ENCODE data around the gene KRTAP21-2.
"Not testable (repeated sequence)": the region's sequence is repeated elsewhere in the genome, so short reads cannot be mapped to it uniquely, and the experiment has no call there.

KRTAP21-2 gene
- total RNA-seq, result 0 reads per million in 3 experiments

DNA sequence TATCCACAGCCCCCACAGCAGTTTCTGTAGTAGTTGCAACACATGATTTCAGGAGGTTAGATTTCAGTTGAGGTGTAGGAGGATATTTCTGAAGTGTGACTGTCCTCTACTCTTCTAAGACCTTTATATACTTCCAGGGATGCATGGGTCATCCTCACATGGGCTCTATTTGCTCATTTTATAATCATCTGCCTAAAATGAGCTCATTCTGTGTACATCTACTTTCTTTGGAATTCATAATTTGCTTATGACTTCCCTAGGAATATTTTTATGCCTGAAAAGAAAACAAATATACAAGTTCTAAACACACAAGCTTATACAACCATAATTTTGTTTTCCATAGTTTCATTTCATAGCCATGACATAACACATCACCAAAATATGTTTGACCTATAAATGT lies at the start of gene KRTAP21-2:
TSS of gene KRTAP21-2 (minus strand) at position 101 of the 400 bp plus-strand sequence. CDS start at position 44, 57 bp downstream.
- no peak for DNase-seq

DNA sequence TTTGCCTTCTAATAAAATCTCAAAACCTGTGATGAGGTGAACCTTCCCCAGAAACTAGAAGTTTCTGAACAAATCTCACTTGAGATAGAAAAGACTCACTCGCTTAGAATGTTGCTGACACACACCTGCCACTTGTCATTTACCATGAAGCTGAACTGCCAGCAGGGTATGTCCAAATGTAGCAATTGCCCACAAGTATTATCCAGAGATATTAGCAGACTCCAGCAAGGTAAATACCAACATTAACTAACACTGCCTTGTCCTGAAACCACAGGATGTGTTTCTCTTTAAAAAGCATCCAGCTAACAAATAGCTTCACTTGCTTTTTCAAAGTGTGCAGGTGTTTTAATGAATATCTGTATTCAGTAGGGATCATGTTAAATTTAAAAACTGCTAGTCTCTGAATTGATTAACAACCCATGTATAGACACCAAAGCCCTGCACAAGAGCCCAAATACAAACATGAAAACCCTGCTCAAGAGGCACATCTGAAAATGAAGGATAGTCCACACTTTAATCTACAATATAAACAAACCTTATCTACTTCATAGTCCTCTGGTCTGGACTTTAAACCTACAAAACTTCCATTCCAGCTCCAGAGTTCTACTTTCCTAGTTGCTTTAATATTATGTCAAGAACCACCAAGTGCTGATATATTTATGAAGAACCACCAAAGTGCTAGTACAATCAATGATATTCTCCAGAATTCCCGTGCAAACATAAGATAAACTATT lies 46.7 kb upstream of the KRTAP21-2 start:
- DNase-seq, result no peak

DNA sequence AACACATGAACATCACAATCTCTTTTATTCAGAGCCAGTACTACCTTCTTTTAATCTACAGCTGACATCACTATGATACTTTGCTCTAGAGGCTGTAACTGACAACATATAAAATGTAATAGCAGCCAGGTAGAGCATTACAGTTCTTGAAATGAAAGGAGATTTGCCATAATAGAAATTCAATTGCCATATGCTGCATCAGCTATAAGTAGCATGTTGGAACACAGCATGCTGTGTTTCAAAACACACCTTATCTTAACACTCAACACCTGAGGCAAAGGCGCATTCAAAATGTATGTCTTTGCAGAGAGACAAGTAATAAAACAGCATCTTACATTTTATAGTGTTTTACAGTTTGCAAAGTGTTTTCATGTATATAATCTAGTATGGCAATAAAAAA lies 32.2 kb upstream of the KRTAP21-2 start:
- DNase-seq, result no peak

DNA sequence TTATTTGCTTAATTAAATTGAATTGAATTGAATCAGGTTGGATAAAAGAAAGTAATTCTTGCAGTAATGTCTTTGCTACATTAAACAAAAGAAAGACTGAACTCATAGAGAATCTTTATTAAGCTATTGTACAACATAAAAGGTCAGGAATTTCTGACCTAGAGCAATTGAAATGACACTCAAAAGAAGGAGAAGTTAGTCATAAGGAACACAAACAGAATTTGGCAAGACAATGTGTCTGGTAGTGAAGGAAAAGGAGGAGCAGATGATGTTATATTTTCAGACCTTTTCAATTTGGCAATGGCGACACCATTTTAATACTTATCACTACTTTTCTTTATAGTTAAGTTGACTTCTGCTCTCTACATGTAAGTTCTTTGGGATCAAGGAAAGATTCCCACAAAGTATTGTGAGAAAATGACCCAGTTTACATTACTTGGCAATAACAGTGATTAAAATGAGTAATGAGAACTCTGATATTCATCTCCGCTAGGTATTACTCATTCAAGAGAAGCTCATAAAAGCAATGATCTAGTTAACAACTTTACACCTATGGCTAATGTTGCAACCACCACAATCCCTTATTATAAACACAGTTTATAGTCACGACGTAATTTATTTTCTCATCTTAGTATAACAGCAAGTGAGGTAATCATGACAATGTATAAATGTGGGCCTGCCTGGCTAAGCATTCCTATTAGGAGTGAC lies 22.8 kb upstream of the KRTAP21-2 start:
- no peak for DNase-seq

DNA sequence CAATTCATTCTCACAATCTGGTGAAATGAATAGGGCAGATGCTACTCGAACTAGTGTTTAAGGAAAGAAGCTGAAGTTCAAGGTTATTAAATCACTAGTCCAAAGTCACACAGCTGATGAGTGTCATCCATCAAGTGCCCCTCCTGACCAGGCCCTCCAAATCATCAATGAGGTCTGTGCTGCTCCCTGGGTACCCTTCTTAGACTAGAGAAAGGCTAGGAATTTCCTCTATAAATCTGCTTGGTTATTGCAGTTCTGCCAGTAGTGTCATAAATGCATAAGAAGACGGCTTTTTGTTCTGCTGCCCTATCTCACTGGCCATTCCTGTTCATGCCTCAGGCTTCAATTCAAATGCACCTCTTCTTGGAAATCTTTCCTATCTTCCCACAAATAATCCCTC lies 13.7 kb upstream of the KRTAP21-2 start:
- DNase-seq, result no peak

DNA sequence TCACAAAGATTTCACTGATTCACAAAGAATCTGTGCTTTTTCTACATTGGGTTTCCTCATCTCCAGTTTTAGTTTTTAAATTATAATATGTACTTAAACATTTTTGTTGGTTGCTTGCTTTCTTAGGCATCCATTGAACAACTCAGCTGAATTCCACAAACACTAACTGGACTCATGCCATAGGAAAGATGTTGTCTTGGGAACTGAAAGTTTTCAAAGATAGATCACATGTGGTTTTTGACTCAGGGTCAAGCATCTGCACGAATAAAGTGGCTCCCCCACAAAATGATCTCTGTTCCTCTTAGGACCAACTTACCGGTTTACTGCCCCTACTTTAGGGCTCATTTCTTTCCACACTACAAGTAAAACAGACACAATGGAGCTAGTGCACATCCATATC lies 11.2 kb upstream of the KRTAP21-2 start:
- no peak for DNase-seq

DNA sequence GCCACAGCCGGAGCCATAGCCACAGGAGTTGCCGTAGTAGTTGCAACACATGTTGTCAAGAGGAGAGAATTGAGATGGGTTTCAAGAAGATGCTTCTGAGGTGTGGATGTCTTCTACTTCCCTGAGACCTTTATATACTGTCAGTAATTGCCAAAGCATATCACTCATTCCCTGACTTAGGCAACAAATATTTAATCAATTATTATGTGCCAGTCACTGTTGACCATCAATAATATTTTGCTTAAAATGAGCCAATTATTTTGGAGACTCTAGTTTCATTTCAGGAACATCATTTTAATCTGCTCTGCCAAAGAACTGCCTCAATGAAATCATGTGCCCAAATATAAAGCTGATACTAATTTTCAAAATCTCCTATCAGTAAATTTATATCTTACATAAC lies 8.3 kb upstream of the KRTAP21-2 start, which contains the start of gene KRTAP21-1:
TSS of gene KRTAP21-1 (minus strand) at position 101 of the 400 bp plus-strand sequence. CDS start at position 51, 50 bp downstream.
- not testable (repeated sequence) for DNase-seq

DNA sequence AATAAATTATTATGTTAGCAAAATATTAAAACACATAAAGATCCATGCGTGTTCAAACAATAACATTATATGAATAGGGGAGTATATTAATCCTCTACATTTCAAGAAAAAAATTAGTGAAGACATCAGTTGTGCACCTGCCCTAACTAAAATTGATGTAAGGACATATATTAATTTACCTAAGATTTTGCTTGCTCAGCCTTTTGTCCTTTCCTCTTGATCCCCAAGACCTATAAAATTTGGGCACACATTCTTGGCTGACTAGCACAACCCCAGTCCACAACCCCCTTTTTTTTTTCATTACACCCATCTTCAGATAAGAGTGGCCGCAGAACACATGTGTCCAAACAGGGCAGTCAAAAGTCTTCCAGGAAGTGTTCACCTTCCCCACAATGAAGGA lies 6.6 kb downstream of the KRTAP21-2 start:
- DNase-seq, result no peak

DNA sequence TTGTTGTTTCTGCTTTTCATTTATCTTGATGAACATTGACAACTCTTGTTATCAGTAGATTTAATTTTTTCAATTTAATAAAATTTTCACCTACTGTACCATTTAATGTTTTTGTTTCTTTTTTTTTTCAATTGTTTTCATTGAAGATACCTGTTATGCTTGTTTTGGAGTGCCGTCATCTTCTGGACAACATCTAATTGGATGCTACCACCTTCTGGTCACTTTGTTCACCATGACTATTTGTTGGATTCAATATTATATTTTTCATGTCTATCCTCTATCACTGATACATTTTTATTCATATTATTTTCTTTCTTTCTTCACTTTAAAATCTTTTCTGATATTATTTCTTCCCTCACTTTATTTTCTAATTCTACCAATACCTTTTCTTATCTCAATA lies 14.0 kb downstream of the KRTAP21-2 start:
- DNase-seq, result no peak

DNA sequence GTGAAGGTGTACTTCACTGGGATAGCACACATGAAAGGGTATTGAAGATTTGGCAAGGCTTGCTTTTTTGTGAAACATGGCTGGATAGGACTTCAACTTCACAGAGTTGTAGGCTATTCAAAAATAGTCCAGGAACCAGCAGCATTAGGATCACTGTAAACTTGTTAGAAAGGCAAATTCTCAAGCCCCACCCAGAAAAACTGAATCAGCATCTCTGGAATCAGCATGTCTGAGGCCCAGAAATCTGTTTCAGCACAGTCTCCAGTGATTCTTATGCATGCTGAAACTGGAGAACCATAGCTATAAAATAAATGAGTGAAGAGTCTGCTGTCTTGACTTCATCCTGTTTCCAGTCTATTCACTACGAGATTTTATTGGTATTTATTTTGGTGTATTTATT lies 20.3 kb downstream of the KRTAP21-2 start:
- DNase-seq, result no peak

DNA sequence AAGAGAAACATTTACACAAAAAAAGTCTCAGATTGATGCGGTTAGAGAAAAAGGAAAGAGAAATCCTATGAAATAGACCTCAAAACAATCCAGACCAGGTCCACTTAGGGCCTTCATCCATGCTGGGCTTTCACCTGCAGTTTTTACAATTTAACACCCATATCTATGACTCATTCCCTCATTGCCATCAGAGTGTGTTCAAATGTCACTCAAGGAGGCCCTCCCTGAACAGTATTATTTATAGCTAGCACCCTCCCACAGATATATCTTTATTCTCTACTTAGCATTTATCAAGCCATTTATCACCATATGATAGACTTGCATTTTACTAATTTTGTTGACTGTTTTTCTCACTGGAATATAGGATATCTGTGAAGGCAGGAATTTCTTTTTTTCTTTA lies 27.7 kb downstream of the KRTAP21-2 start:
- DNase-seq, result no peak

DNA sequence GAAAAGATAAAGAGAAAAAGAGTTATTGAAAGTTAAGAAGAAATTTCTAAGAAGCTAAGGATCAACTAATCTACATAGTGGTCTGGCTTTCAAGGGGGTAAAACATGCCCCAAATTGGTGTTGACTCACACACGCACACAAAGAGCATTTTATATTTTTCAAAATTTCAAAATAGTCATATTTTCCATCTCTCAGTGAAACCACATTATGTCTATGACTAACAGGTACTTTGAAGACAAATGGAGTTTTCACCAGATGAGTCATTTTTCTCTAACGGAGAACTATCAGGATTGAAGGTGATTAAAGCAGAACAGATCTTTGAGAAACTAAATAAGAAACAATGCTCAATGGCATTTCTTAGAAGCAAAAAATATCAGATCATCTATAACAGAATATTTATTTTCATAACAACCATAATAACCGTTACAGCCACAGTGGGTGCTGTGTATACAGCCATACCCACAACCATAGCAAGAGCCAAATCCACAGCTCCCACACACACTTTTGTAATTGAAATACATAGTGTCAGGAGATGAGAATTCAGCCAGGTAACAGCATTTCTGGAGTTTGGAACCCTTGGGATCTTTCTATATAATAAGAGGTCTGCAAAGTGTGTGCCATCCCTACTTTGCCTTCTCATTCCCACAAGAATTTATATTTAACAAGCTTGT lies 28.7 kb downstream of the KRTAP21-2 start, which contains the start of gene KRTAP21-3:
TSS of gene KRTAP21-3 (minus strand) at position 539 of the 671 bp plus-strand sequence. CDS start at position 521, 18 bp downstream.
- DNase-seq, result no peak

DNA sequence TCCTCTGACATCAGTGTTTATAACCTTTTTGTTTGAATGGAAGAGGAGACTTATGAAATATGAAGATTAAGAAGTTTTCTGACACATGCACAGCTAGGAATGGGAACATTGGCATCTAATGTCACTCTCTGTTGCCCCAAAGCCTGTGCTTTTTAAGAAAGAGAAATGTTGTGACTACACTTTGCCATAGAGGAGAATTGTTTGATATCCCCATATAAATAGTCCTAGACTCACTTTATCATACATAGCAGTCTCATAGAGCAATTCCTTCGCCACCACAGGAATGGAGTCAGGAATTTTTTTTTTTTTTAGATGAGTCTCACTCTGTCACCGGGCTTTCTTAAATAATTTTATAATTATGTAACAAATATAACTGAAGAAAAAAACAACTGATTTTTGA lies 30.0 kb downstream of the KRTAP21-2 start:
- DNase-seq, result no peak

DNA sequence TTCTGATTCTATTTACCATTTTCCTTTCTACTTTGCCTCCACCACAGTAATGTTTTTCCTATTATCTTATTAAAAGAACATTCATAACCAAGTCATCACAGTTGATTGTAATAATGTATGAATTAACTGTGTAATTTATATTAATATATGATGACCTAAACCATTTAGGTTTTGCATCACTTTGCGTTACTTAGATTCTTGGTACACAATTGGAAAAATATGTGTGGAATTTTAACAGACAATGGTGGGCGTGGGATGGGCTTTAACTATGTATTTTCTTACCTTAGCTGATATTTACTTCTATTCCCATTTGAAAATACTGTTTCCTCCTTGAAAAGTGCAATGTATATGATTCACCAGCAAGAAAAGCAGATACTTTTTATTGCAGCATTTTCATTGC lies 32.1 kb downstream of the KRTAP21-2 start:
- no peak for DNase-seq

DNA sequence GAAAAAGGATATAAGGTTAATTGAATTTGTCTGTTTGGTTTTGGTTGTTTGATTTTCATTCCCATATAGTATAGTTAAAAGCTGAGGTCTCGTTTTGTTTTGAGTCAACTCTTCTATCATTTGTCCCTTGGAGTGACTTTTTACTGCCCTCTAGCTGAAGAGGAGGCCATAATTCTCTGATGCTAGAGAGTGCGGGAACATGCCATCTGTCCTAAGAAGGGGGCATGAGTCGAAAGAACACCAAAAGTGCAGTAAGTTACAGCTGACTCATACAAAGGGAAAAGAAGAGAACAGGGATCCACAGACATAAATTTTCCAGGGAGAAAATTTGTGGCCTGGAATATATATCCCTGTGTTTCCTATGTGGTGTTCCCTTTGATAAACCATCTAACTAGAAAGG lies 32.6 kb downstream of the KRTAP21-2 start:
- no peak for DNase-seq

DNA sequence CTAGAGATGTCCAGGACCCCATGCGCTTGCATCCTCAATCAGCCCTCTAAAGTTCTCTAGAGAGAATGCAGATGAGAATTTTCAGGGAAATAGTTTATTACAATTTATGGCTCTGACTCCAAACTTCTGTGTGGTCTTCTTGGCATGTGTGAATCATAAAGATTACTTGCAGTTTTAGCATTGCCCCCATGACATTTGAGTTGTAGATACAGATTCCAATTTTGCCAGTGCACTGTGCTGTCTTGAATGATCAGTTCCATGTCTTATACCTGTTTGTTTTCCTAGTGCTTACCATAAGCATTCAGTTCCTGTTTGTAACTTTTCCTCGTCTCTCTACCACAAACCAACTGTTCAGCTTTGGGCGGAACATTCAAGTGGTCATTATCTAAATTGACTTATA lies 33.3 kb downstream of the KRTAP21-2 start:
- no peak for DNase-seq

DNA sequence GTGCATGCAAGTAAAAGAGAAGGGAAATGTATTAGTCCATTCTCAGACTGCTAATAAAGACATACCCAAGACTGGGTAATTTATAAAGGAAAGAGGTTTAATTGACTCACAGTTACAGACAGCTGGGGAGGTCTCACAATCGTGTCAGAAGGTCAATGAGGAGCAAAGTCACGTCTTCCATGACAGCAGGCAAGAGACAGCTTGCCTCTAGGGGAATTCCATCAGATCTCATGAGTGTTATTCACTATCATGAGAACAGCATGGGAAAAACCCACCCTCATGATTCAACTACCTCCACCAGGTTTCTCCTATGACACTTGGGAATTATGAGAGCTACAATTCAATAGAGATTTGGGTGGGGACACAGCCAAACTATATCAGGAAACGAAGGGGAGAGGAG lies 36.6 kb downstream of the KRTAP21-2 start:
- DNase-seq, result no peak

DNA sequence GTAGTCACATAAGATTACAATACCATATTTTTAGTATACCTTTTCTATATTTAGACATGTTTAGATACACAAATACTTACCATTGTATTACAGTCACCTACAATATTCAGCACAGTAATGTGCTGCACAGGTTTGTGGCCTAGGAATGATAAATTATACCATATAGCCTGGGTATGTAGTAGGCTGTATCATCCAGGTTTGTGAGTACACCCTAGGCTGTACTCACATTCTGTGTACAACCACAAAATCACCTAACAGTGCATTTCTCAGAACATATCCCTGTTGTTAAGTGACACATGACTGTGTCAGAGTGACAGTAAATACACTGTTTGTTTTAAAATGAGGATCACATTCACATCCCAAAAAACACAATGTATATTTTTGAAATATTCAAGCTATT lies 39.6 kb downstream of the KRTAP21-2 start:
- DNase-seq, result no peak
